Panc1 (cell line): ENCODE data around the gene TRIP10. TPM values are rescaled to one million over a fixed set of nuclear protein-coding genes. Genes with fewer than 3 reads are reported as not detected.

ENCODE experiments used
- ATAC-seq: fragments of 200-7000 bp; cut with Tn5 transposase; 2 replicates; pipeline ENCODE4 v1.9.1; 2020; ENCODE audit warnings: mild to moderate bottlenecking, moderate library complexity
- BruUV-seq: library from RNA; stranded (reverse); fragments of 400-500 nt; replicated peaks from 2 replicates; lab custom pipeline; 2021; lab: Mats Ljungman, UMichigan
- CTCF ChIA-PET: fragments of 300-600 bp; sonication (Branson Sonifier 250); formaldehyde crosslinking; loops from one replicate; lab custom pipeline; 2022; ENCODE audit warnings: antibody characterized with exemption; lab: Charles Lee
- POLR2A ChIA-PET: fragments of 300-600 bp; sonication (Branson Sonifier 250); formaldehyde crosslinking; loops from one replicate; lab custom pipeline; 2022; ENCODE audit warnings: antibody characterized with exemption; lab: Charles Lee
- DNase-seq: peaks from one replicate; pipeline ENCODE4 v3.0.0-alpha.2; 2010; ENCODE audit warnings: low read depth, low spot score
- H3K27ac ChIP-seq: 2 replicates; pipeline ENCODE4 v1.5.1; 2011; ENCODE audit warnings: mild to moderate bottlenecking, low read length, inconsistent platforms
- H3K27me3 ChIP-seq: fragments of 200-500 bp; sonication (Bioruptor generic); 2 replicates; pipeline ENCODE4 v1.6.0; 2014; ENCODE audit warnings: low read length, inconsistent platforms; ENCODE audit not compliant: control insufficient read depth, insufficient read depth
- H3K36me3 ChIP-seq: fragments of 200-500 bp; sonication (Bioruptor generic); 2 replicates; pipeline ENCODE4 v1.5.1; 2014; ENCODE audit warnings: inconsistent platforms, mild to moderate bottlenecking, low read length, moderate library complexity; ENCODE audit not compliant: control insufficient read depth, insufficient read depth
- H3K4me1 ChIP-seq: 2 replicates; pipeline ENCODE4 v1.5.1; 2011; ENCODE audit warnings: inconsistent platforms, mild to moderate bottlenecking, low read length, moderate library complexity; ENCODE audit not compliant: control insufficient read depth, insufficient read depth
- H3K4me3 ChIP-seq, 2 experiments: 2 replicates each; pipeline ENCODE4 v1.5.1; 2011 to 2012; ENCODE audit warnings: low read depth in 2 of 2, low read length in 2 of 2, mild to moderate bottlenecking in 2 of 2, inconsistent platforms in 1 of 2, moderate library complexity in 1 of 2
- H3K9me3 ChIP-seq: fragments of 200-500 bp; sonication (Bioruptor generic); 2 replicates; pipeline ENCODE4 v1.5.1; 2014; ENCODE audit warnings: low read depth, mild to moderate bottlenecking, inconsistent platforms, low read length, moderate library complexity; ENCODE audit not compliant: control insufficient read depth, insufficient read depth
- POLR2AphosphoS5 ChIP-seq: IDR thresholded peaks from 2 replicates; pipeline ENCODE4 v1.6.1; 2012; ENCODE audit warnings: mild to moderate bottlenecking, low read depth, low read length, moderate library complexity
- SIN3A ChIP-seq: IDR thresholded peaks from 2 replicates; pipeline ENCODE4 v1.6.1; 2012; ENCODE audit warnings: low read depth, mild to moderate bottlenecking, low read length, moderate library complexity, borderline replicate concordance; ENCODE audit not compliant: insufficient read depth
- TCF7L2 ChIP-seq: IDR thresholded peaks from 2 replicates; pipeline ENCODE4 v1.6.1; 2011; ENCODE audit warnings: mild to moderate bottlenecking, low read depth, low read length, inconsistent platforms
- in situ Hi-C: cut with HindIII; loops from 2 replicates; pipeline ENCODE4 v1.10.0; 2016; ENCODE audit warnings: low sequenced_read_pairs, low pct_unique_long_range_greater_than_20kb
- intact Hi-C: fragments of 100-400 bp; cut with micrococcal nuclease; formaldehyde crosslinking; loops from one replicate; pipeline ENCODE4 v1.10.0; 2022; ENCODE audit not compliant: unreplicated experiment
- total RNA-seq: library from RNA; stranded (reverse); gene quantifications from one replicate; pipeline ENCODE4 v1.2.1, GENCODE V29; 2021; ENCODE audit not compliant: unreplicated experiment
- TF ChIP-seq, protein P1 (sequence below), 2 experiments: IDR thresholded peaks; 2 replicates each; pipeline ENCODE4 v1.6.1; 2011 to 2012; ENCODE audit warnings: low read depth in 2 of 2, control low read depth in 1 of 2, low read length in 1 of 2, mild to moderate bottlenecking in 1 of 2, moderate library complexity in 1 of 2; ENCODE audit not compliant: insufficient read depth in 1 of 2
- TF ChIP-seq, protein P2 (sequence below): fragments of 450-650 bp; IDR thresholded peaks from 2 replicates; pipeline ENCODE4 v1.5.1; 2017; ENCODE audit warnings: mild to moderate bottlenecking

TRIP10 gene
- total RNA-seq, 1 experiment from 2014 or later = 115 TPM

DNA sequence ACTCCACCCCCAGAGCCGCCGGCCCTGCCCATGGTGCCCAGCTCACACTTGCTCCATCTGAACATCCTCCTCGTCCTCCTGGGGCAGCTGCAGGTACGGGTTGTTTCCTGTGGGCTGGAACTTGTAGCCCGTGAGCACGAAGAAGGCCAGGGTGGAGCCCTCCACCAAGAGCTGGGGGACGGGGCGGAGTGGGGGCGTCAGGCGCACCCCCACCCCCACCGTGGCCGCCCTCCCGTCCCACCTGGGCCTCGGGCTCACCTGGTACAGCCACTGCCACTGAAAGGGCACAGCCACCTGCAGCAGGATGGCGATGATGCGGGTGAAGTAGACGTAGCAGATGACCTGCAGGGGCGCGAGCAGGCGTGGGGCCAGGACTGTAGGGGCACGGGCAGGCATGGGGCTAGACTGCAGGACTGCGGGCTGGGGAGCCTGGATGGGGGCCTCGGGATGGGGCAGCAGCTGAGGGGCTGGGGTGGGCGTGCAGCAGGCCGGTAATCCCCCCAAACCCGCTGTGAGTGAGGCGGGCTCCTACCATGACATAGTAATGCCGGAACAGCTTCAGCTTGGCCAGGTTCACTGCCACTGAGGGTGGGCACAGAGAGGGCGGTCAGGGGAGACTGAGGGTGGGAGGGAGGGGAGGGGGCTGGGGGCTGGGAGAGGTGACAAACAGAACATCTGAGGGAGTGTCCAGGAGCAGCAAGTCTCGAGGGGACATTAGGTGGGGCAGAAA, 8.4 kb upstream of the TRIP10 start:
- TF ChIP-seq SIN3A (no peak), TCF7L2 (no peak), POLR2AphosphoS5 (no peak)
- TF ChIP-seq, protein P1, sequence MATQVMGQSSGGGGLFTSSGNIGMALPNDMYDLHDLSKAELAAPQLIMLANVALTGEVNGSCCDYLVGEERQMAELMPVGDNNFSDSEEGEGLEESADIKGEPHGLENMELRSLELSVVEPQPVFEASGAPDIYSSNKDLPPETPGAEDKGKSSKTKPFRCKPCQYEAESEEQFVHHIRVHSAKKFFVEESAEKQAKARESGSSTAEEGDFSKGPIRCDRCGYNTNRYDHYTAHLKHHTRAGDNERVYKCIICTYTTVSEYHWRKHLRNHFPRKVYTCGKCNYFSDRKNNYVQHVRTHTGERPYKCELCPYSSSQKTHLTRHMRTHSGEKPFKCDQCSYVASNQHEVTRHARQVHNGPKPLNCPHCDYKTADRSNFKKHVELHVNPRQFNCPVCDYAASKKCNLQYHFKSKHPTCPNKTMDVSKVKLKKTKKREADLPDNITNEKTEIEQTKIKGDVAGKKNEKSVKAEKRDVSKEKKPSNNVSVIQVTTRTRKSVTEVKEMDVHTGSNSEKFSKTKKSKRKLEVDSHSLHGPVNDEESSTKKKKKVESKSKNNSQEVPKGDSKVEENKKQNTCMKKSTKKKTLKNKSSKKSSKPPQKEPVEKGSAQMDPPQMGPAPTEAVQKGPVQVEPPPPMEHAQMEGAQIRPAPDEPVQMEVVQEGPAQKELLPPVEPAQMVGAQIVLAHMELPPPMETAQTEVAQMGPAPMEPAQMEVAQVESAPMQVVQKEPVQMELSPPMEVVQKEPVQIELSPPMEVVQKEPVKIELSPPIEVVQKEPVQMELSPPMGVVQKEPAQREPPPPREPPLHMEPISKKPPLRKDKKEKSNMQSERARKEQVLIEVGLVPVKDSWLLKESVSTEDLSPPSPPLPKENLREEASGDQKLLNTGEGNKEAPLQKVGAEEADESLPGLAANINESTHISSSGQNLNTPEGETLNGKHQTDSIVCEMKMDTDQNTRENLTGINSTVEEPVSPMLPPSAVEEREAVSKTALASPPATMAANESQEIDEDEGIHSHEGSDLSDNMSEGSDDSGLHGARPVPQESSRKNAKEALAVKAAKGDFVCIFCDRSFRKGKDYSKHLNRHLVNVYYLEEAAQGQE (IDR thresholded peaks at IDR 0.05; ENCODE audit: insufficient read depth in 1 of 2, low read depth in 2 of 2, low read length in 1 of 2) = no peak
- TF ChIP-seq, protein P2, sequence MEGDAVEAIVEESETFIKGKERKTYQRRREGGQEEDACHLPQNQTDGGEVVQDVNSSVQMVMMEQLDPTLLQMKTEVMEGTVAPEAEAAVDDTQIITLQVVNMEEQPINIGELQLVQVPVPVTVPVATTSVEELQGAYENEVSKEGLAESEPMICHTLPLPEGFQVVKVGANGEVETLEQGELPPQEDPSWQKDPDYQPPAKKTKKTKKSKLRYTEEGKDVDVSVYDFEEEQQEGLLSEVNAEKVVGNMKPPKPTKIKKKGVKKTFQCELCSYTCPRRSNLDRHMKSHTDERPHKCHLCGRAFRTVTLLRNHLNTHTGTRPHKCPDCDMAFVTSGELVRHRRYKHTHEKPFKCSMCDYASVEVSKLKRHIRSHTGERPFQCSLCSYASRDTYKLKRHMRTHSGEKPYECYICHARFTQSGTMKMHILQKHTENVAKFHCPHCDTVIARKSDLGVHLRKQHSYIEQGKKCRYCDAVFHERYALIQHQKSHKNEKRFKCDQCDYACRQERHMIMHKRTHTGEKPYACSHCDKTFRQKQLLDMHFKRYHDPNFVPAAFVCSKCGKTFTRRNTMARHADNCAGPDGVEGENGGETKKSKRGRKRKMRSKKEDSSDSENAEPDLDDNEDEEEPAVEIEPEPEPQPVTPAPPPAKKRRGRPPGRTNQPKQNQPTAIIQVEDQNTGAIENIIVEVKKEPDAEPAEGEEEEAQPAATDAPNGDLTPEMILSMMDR = no peak
- ATAC-seq = no peak
- H3K27me3 ChIP-seq = no peaks in the 10 kb centered on the region
- in situ Hi-C loops (no loop called here), intact Hi-C loops (no loop called here)
- no peak overlapping the region for H3K27ac ChIP-seq
- no peaks in the 10 kb centered on the region for H3K9me3 ChIP-seq
- no peaks in the 10 kb centered on the region for H3K4me1 ChIP-seq
- no TSS peak for BruUV-seq
- CTCF ChIA-PET = no interaction called here
- H3K4me3 ChIP-seq = no peak overlapping the region
- no peaks in the 10 kb centered on the region for H3K36me3 ChIP-seq
- DNase-seq = no peak
- POLR2A ChIA-PET = no interaction called here

DNA sequence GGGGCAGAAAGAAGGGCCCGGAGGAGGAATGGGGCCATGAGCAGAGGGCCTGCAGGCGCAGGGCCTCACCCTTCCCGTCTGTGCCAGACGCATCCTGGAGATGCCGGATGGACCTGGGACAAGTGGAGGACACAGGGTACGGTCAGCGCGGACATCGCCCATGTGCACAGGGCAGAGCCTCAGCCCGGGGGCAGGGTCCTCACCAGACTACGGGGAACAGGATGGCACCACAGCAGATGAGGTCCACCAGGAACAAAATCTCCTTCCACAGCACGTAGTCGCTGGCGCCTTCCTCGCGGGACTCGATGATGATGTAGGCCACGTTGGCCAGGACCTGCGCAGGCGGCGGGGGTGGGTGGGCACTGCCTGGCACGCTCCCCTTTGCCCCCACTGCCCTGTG, 7.7 kb upstream of the TRIP10 start:
- no peak overlapping the region for H3K4me3 ChIP-seq
- no peaks in the 10 kb centered on the region for H3K27me3 ChIP-seq
- H3K36me3 ChIP-seq = no peaks in the 10 kb centered on the region; the same call in 1 of the 2 replicates
- no peak overlapping the region for H3K27ac ChIP-seq
- no peaks in the 10 kb centered on the region for H3K4me1 ChIP-seq
- DNase-seq (no peak), ATAC-seq (no peak)
- no TSS peak for BruUV-seq
- TF ChIP-seq SIN3A = no peak
- TF ChIP-seq, protein P1 (IDR thresholded peaks at IDR 0.05; ENCODE audit: insufficient read depth in 1 of 2, low read depth in 2 of 2, low read length in 1 of 2) = no peak
- TF ChIP-seq, protein P2 = no peak
- TF ChIP-seq POLR2AphosphoS5 = no peak
- no peak for TF ChIP-seq TCF7L2
- in situ Hi-C loops = no loop called here
- ChIA-PET CTCF (no interaction called here), POLR2A (no interaction called here)
- H3K9me3 ChIP-seq = no peaks in the 10 kb centered on the region
- intact Hi-C loops = no loop called here
